Liver (tissue), 9 donors: ENCODE results near the gene NELFCD. TPM values are rescaled to one million over a fixed set of nuclear protein-coding genes. Genes with fewer than 3 reads are reported as not detected.

Source experiments
- DNase-seq: peaks from one replicate; pipeline ENCODE4 v3.0.0-alpha.2; 2017; ENCODE audit warnings: low spot score
- H3K27ac ChIP-seq, 2 donors: one replicate each; pipeline ENCODE4 v1.7.0; 2013; ENCODE audit warnings: inconsistent platforms in 2 of 2, low read length in 2 of 2, control low read depth in 1 of 2, low read depth in 1 of 2, mild to moderate bottlenecking in 1 of 2
- H3K27me3 ChIP-seq, 4 donors: one replicate each; pipeline versions ENCODE4 v1.6.1 to v1.7.0; 2013; ENCODE audit warnings: low read length in 3 of 4, inconsistent platforms in 1 of 4, mild to moderate bottlenecking in 1 of 4, moderate library complexity in 1 of 4; ENCODE audit not compliant: control insufficient read depth in 4 of 4, insufficient read depth in 4 of 4
- H3K36me3 ChIP-seq, 4 donors: one replicate each; pipeline versions ENCODE4 v1.6.1 to v1.7.0; 2013; ENCODE audit warnings: low read length in 3 of 4, mild to moderate bottlenecking in 3 of 4, low read depth in 1 of 4, moderate library complexity in 1 of 4; ENCODE audit not compliant: control insufficient read depth in 4 of 4, insufficient read depth in 3 of 4
- H3K4me1 ChIP-seq, 4 donors: one replicate each; pipeline versions ENCODE4 v1.6.1 to v1.7.0; 2013; ENCODE audit warnings: low read length in 3 of 4, mild to moderate bottlenecking in 3 of 4, moderate library complexity in 1 of 4; ENCODE audit not compliant: control insufficient read depth in 4 of 4, insufficient read depth in 4 of 4
- H3K4me3 ChIP-seq, 3 donors: one replicate each; pipeline versions ENCODE4 v1.6.1 to v1.7.0; 2013; ENCODE audit warnings: low read length in 3 of 3, control low read depth in 1 of 3, low read depth in 1 of 3, mild to moderate bottlenecking in 1 of 3
- H3K9ac ChIP-seq, 2 donors: one replicate each; pipeline ENCODE4 v1.7.0; 2013; ENCODE audit warnings: low read length in 2 of 2, mild to moderate bottlenecking in 2 of 2, moderate library complexity in 2 of 2, control low read depth in 1 of 2, low read depth in 1 of 2
- H3K9me3 ChIP-seq, 4 donors: one replicate each; pipeline versions ENCODE4 v1.6.1 to v1.7.0; 2013; ENCODE audit warnings: low read length in 3 of 4; ENCODE audit not compliant: control insufficient read depth in 4 of 4
- EGR1 ChIP-seq, 2 donors: IDR thresholded peaks; 2 replicates each; pipeline ENCODE4 v1.6.1; 2016 to 2018; ENCODE audit warnings: antibody characterized with exemption in 2 of 2, low read depth in 2 of 2
- FOXA1 ChIP-seq: IDR thresholded peaks from 2 replicates; pipeline ENCODE4 v1.6.1; 2016; ENCODE audit warnings: antibody characterized with exemption
- FOXA2 ChIP-seq: IDR thresholded peaks from 2 replicates; pipeline ENCODE4 v1.6.1; 2016; ENCODE audit warnings: antibody characterized with exemption
- GABPA ChIP-seq, 2 donors: IDR thresholded peaks in 1 of 2; conservative IDR thresholded peaks in 1 of 2; 2 replicates each; pipeline ENCODE4 v1.6.1; 2016; ENCODE audit warnings: antibody characterized with exemption in 2 of 2, mild to moderate bottlenecking in 1 of 2, moderate library complexity in 1 of 2
- HNF4A ChIP-seq, 2 donors: conservative IDR thresholded peaks; 2 replicates each; pipeline ENCODE4 v1.6.1; 2016; ENCODE audit warnings: antibody characterized with exemption in 2 of 2, mild to moderate bottlenecking in 2 of 2
- HNF4G ChIP-seq: IDR thresholded peaks from 2 replicates; pipeline ENCODE4 v1.6.1; 2016; ENCODE audit warnings: antibody characterized with exemption
- JUND ChIP-seq, 2 donors: IDR thresholded peaks; 2 replicates each; pipeline ENCODE4 v1.6.1; 2016; ENCODE audit warnings: antibody characterized with exemption in 2 of 2
- NR2F2 ChIP-seq: IDR thresholded peaks from 2 replicates; pipeline ENCODE4 v1.6.1; 2016; ENCODE audit warnings: antibody characterized with exemption
- RAD21 ChIP-seq, 2 donors: IDR thresholded peaks; 2 replicates each; pipeline ENCODE4 v1.6.1; 2016; ENCODE audit warnings: antibody characterized with exemption in 2 of 2, mild to moderate bottlenecking in 2 of 2
- RXRA ChIP-seq, 2 donors: IDR thresholded peaks; 2 replicates each; pipeline ENCODE4 v1.6.1; 2017 to 2018; ENCODE audit warnings: antibody characterized with exemption in 2 of 2, mild to moderate bottlenecking in 1 of 2
- SP1 ChIP-seq: IDR thresholded peaks from 2 replicates; pipeline ENCODE4 v1.6.1; 2018; ENCODE audit warnings: antibody characterized with exemption, mild to moderate bottlenecking
- TAF1 ChIP-seq: conservative IDR thresholded peaks from 2 replicates; pipeline ENCODE4 v1.6.1; 2016; ENCODE audit warnings: antibody characterized with exemption, mild to moderate bottlenecking
- YY1 ChIP-seq: IDR thresholded peaks from 2 replicates; pipeline ENCODE4 v1.6.1; 2016; ENCODE audit warnings: antibody characterized with exemption, mild to moderate bottlenecking
- WGBS: extraction: QIAGEN DNeasy Blood & Tissue Kit; methylation state at CpG from one replicate; pipeline ENCODE4 v1.1.7; 2013; 5-methylcytosine and 5-hydroxymethylcytosine counted together
- polyA plus RNA-seq, 2 donors: library from polyadenylated mRNA; stranded (reverse) in 1 of 2; unstranded in 1 of 2; fragments of 200-250 nt in 1 of 2; fragments of >200 nt in 1 of 2; fragmentation: Nextera tagmentation in 1 of 2; extraction: Ambion mirVana in 1 of 2; gene quantifications; one replicate each; pipeline versions ENCODE4 v1.2.1 to v1.2.3, GENCODE V29; 2013 to 2015
- total RNA-seq, 2 donors: library from RNA; depleted of rRNA; stranded (reverse); fragments of >200 nt; gene quantifications; one replicate each; pipeline ENCODE4 v1.2.3, GENCODE V29; 2014
- TF ChIP-seq, protein P1 (sequence below): IDR thresholded peaks from 2 replicates; pipeline ENCODE4 v1.6.1; 2016; ENCODE audit warnings: antibody characterized with exemption, mild to moderate bottlenecking
- TF ChIP-seq, protein P2 (sequence below): IDR thresholded peaks from 2 replicates; pipeline ENCODE4 v1.6.1; 2016; ENCODE audit warnings: antibody characterized with exemption
- TF ChIP-seq, protein P3 (sequence below): IDR thresholded peaks from 2 replicates; pipeline ENCODE4 v1.6.1; 2016; ENCODE audit warnings: antibody characterized with exemption
- TF ChIP-seq, protein P4 (sequence below): IDR thresholded peaks from 2 replicates; pipeline ENCODE4 v1.6.1; 2016; ENCODE audit warnings: antibody characterized with exemption
- TF ChIP-seq, protein P5 (sequence below): fragments of 150-350 bp; IDR thresholded peaks from 2 replicates; pipeline ENCODE4 v1.5.1; 2017; ENCODE audit warnings: improper control_type of control experiment, low read depth, low read length; ENCODE audit not compliant: missing input control
- donor health status: healthy.
- donor health status: healthy.
- donor health status: healthy.
- donor health status: healthy.
- donor health status: healthy.

The NELFCD gene
- total and polyA plus RNA-seq, 4 donors: 28.1 to 39.8 (median 37.0) TPM

DNA sequence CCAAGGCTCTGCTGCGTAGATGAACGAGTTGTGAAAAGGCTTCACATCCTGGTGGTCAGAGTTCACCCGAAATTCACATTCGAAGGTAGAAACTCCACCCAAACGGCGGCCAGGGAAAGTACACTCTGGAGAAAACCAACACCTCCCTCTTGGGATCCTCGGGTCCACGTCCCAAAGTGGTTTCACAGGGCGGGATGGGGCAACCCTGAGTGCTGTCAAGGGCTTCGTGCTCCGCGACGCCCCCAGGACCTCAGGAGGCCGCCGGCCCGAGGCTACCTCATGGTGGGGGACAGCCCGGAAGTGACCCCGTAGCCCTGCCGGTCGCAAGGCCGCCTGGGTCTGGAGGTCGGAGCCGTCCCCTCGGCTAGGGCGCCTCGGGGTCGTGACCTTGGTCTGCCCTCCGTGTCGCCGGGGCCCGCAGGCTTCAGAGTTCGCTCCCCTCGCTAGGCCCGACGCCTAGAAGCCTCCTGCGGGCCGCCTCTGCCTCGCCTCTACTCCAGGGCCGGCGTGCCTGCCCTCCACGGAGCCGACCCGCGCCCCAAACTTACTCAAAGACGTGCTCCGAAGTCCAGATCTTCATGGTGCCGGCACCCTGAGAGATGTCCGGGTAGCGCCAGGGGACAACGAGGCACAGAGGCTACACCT lies 61.2 kb downstream of the NELFCD start, which contains the start of gene PRELID3B (continued):
- TF ChIP-seq, protein P1, sequence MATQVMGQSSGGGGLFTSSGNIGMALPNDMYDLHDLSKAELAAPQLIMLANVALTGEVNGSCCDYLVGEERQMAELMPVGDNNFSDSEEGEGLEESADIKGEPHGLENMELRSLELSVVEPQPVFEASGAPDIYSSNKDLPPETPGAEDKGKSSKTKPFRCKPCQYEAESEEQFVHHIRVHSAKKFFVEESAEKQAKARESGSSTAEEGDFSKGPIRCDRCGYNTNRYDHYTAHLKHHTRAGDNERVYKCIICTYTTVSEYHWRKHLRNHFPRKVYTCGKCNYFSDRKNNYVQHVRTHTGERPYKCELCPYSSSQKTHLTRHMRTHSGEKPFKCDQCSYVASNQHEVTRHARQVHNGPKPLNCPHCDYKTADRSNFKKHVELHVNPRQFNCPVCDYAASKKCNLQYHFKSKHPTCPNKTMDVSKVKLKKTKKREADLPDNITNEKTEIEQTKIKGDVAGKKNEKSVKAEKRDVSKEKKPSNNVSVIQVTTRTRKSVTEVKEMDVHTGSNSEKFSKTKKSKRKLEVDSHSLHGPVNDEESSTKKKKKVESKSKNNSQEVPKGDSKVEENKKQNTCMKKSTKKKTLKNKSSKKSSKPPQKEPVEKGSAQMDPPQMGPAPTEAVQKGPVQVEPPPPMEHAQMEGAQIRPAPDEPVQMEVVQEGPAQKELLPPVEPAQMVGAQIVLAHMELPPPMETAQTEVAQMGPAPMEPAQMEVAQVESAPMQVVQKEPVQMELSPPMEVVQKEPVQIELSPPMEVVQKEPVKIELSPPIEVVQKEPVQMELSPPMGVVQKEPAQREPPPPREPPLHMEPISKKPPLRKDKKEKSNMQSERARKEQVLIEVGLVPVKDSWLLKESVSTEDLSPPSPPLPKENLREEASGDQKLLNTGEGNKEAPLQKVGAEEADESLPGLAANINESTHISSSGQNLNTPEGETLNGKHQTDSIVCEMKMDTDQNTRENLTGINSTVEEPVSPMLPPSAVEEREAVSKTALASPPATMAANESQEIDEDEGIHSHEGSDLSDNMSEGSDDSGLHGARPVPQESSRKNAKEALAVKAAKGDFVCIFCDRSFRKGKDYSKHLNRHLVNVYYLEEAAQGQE: no peak
- peak; percentile 15 to 51 for TF ChIP-seq HNF4A (conservative IDR thresholded peaks at IDR 0.05)
- TF ChIP-seq YY1: no peak
- no peak for TF ChIP-seq RAD21 (IDR thresholded peaks at IDR 0.05)
- TF ChIP-seq GABPA (IDR thresholded peaks at IDR 0.05 in 1 of 2, conservative IDR thresholded peaks at IDR 0.05 in 1 of 2): no peak

DNA sequence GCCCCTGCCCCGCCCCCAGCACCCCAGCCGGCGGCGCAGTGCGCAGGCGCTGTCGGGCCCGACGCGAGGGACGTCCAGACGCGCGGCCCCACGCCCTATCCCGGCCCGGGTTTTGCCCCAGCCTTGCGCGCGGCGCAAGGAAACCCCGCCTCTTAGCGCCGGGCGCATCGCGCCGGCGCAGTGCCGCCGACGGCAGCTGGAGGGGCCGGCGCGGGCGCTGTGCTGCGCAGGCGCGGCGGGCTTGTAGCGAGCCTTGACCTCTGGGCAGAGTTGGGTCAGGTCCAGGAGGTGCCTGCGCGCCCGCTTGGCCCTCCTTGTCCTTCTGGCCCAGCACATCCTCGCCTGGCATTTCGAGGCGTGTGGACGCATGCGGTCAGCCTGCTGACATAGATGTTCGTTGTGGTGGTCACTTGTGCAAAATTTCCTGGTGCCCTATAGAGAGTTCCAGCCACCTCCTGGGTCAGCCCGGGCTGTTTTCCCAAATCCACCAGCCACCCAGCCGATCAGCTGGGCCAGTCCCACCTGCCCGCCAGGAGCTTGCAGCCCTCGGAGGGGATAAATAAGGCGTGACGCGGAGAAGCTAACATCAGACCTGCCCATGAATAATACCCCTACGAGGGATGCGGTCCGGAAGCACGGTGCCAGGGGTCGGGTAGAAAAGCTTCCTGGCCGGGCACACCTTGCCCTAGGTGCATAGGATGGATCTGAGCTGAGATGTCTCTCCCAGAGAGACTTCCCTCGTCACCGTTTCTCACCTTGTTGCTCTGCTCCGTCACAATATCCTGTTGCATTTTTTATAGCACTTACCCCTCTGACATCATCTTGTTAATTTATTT lies 62.0 kb downstream of the NELFCD start:
- H3K4me3 ChIP-seq: peak overlapping the region; percentile 76 to 93 (median 84)
- peaks cover 6 to 26% (median 21%) of the 10 kb centered on the region in 4 donors for H3K4me1 ChIP-seq
- TF ChIP-seq TAF1: no peak
- no peak for TF ChIP-seq HNF4G
- TF ChIP-seq FOXA2: no peak
- TF ChIP-seq JUND (IDR thresholded peaks at IDR 0.05): no peak
- no peak for TF ChIP-seq RAD21 (IDR thresholded peaks at IDR 0.05)
- no peak for TF ChIP-seq FOXA1
- TF ChIP-seq NR2F2: no peak
- TF ChIP-seq, protein P1: peak; percentile 21
- peak; percentile 61 for TF ChIP-seq SP1
- TF ChIP-seq EGR1 (IDR thresholded peaks at IDR 0.05; ENCODE audit: low read depth in 2 of 2): no peak
- TF ChIP-seq, protein P2, sequence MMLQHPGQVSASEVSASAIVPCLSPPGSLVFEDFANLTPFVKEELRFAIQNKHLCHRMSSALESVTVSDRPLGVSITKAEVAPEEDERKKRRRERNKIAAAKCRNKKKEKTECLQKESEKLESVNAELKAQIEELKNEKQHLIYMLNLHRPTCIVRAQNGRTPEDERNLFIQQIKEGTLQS: no peak
- TF ChIP-seq YY1: peak; percentile 10
- peak; percentile 56 to 58 for TF ChIP-seq RXRA (IDR thresholded peaks at IDR 0.05)
- no peak for TF ChIP-seq HNF4A (conservative IDR thresholded peaks at IDR 0.05)
- TF ChIP-seq, protein P3, sequence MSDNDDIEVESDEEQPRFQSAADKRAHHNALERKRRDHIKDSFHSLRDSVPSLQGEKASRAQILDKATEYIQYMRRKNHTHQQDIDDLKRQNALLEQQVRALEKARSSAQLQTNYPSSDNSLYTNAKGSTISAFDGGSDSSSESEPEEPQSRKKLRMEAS: no peak
- TF ChIP-seq GABPA (IDR thresholded peaks at IDR 0.05 in 1 of 2, conservative IDR thresholded peaks at IDR 0.05 in 1 of 2): no peak
- TF ChIP-seq, protein P4, sequence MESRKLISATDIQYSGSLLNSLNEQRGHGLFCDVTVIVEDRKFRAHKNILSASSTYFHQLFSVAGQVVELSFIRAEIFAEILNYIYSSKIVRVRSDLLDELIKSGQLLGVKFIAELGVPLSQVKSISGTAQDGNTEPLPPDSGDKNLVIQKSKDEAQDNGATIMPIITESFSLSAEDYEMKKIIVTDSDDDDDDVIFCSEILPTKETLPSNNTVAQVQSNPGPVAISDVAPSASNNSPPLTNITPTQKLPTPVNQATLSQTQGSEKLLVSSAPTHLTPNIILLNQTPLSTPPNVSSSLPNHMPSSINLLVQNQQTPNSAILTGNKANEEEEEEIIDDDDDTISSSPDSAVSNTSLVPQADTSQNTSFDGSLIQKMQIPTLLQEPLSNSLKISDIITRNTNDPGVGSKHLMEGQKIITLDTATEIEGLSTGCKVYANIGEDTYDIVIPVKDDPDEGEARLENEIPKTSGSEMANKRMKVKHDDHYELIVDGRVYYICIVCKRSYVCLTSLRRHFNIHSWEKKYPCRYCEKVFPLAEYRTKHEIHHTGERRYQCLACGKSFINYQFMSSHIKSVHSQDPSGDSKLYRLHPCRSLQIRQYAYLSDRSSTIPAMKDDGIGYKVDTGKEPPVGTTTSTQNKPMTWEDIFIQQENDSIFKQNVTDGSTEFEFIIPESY: no peak
- TF ChIP-seq, protein P5, sequence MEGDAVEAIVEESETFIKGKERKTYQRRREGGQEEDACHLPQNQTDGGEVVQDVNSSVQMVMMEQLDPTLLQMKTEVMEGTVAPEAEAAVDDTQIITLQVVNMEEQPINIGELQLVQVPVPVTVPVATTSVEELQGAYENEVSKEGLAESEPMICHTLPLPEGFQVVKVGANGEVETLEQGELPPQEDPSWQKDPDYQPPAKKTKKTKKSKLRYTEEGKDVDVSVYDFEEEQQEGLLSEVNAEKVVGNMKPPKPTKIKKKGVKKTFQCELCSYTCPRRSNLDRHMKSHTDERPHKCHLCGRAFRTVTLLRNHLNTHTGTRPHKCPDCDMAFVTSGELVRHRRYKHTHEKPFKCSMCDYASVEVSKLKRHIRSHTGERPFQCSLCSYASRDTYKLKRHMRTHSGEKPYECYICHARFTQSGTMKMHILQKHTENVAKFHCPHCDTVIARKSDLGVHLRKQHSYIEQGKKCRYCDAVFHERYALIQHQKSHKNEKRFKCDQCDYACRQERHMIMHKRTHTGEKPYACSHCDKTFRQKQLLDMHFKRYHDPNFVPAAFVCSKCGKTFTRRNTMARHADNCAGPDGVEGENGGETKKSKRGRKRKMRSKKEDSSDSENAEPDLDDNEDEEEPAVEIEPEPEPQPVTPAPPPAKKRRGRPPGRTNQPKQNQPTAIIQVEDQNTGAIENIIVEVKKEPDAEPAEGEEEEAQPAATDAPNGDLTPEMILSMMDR: peak; percentile 33
- peaks cover 0 to 2% (median 1%) of the 10 kb centered on the region in 4 donors for H3K36me3 ChIP-seq
- H3K27ac ChIP-seq: peak overlapping the region; percentile 72 to 83
- H3K9me3 ChIP-seq: no peaks in the 10 kb centered on the region
- DNase-seq: peak; percentile 95
- H3K27me3 ChIP-seq: no peaks in the 10 kb centered on the region
- 17% methylated on average over 66 of the region's 66 CpGs for WGBS
- H3K9ac ChIP-seq: no peak overlapping the region
